Immature natural killer cell (primary cell): Measurements from ENCODE around the gene SIT1. TPM values are rescaled to one million over a fixed set of nuclear protein-coding genes. Genes with fewer than 3 reads are reported as not detected.

Experiments
- DNase-seq, 3 donors: peaks; one replicate each; pipeline ENCODE4 v3.0.0; 2022; ENCODE audit warnings: mixed read lengths in 1 of 3
- H3K27ac Mint-ChIP-seq, 6 donors: one replicate each; pipeline ENCODE4 v1.8.0; 2020; ENCODE audit warnings: mixed read lengths in 6 of 6, mild to moderate bottlenecking in 5 of 6, inconsistent platforms in 4 of 6, moderate library complexity in 3 of 6
- H3K27me3 Mint-ChIP-seq, 3 donors: one replicate each; pipeline ENCODE4 v1.8.0; 2020 to 2021; ENCODE audit warnings: low read depth in 3 of 3, mild to moderate bottlenecking in 3 of 3, mixed read lengths in 3 of 3, moderate library complexity in 3 of 3, inconsistent platforms in 1 of 3
- H3K36me3 Mint-ChIP-seq, 3 donors: one replicate each; pipeline ENCODE4 v1.8.0; 2020; ENCODE audit warnings: mixed read lengths in 3 of 3, inconsistent platforms in 2 of 3, mild to moderate bottlenecking in 2 of 3
- H3K4me1 Mint-ChIP-seq, 2 donors: one replicate each; pipeline ENCODE4 v1.8.0; 2020; ENCODE audit warnings: inconsistent platforms in 2 of 2, mild to moderate bottlenecking in 2 of 2, mixed read lengths in 2 of 2, moderate library complexity in 1 of 2
- H3K4me3 Mint-ChIP-seq, 5 donors: one replicate each; pipeline ENCODE4 v1.8.0; 2020; ENCODE audit warnings: mild to moderate bottlenecking in 5 of 5, mixed read lengths in 5 of 5, inconsistent platforms in 3 of 5, moderate library complexity in 3 of 5
- H3K9me3 Mint-ChIP-seq, 6 donors: one replicate each; pipeline ENCODE4 v1.8.0; 2020; ENCODE audit warnings: mild to moderate bottlenecking in 6 of 6, mixed read lengths in 6 of 6, inconsistent platforms in 4 of 6, moderate library complexity in 3 of 6
- polyA plus RNA-seq, 3 donors: library from polyadenylated mRNA; unstranded; fragments of 300-500 nt; fragmentation: Illumina TruSeq; gene quantifications; one replicate each; pipeline ENCODE4 v1.2.3, GENCODE V29; 2021

Gene SIT1
- polyA plus RNA-seq, 3 donors from 2014 or later = 0.26 to 1.4 (median 0.49) TPM

DNA sequence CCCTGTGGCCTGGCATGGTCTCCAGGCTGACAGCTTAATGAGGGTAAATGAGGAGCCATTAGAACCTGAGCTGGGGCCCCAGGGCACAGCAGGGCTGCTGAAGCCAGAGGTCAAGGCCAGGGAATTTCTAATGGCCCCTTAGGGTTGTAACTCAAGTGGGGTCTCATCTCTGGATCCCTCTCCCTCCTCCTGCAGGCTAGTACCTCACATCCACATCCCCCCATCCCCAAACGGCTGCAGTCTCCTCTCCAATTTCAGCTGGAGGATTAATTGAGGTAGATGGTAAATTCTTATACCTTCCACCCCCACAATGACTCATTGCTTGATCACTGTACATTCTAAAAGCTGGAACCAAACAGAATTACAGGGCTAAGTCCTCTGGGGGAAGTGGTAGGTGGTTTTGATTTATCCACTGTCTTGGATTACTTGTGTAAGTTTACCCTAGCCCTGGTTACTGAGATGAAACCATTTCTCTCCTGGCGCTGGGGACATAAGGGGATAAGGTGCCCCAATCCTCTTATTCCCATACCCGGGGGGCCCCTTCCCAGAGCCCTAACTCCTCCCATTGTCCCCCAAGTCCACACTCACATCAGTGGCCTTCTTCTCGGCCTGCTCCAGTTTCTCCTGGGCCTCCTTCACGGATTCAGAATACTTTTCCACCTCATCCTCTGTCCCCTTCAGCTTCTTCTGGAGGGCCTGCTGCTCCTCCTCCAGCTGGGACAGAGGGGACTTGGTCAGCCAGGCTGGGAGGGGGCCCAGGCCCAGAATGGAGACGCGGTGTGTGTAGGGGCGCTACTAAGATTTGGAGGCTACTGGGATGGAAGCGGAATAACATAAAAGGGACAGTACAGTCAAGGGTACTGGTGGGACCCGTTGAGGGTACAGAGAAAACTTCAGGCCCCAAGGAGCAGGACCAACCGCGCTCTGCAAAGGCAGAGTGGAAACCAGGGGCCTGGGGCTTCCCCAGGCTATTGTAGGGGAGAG, 38.1 kb upstream of the SIT1 start:
- Mint-ChIP-seq H3K36me3 (no peaks in the 10 kb centered on the region), H3K27ac (peak overlapping the region in 3 of 6 donors; percentile 21 to 78 (median 52)), H3K27me3 (peaks cover 2 to 4% (median 3%) of the 10 kb centered on the region in 3 donors), H3K4me1 (peaks cover 13 to 19% of the 10 kb centered on the region in 2 donors), H3K9me3 (no peaks in the 10 kb centered on the region), H3K4me3 (peak overlapping the region; percentile 57 to 81 (median 62))
- DNase-seq = no peak

GRCh38 chr9:35687972-35688557, 37.3 kb upstream of the SIT1 start:
- no peak for DNase-seq
- peaks cover 2 to 4% (median 3%) of the 10 kb centered on the region in 3 donors for H3K27me3 Mint-ChIP-seq
- no peaks in the 10 kb centered on the region for H3K36me3 Mint-ChIP-seq
- H3K4me3 Mint-ChIP-seq = peak overlapping the region in 2 of 5 donors; percentile 33 to 47
- no peak overlapping the region for H3K27ac Mint-ChIP-seq
- no peaks in the 10 kb centered on the region for H3K9me3 Mint-ChIP-seq
- peaks cover 13 to 19% of the 10 kb centered on the region in 2 donors for H3K4me1 Mint-ChIP-seq

DNA sequence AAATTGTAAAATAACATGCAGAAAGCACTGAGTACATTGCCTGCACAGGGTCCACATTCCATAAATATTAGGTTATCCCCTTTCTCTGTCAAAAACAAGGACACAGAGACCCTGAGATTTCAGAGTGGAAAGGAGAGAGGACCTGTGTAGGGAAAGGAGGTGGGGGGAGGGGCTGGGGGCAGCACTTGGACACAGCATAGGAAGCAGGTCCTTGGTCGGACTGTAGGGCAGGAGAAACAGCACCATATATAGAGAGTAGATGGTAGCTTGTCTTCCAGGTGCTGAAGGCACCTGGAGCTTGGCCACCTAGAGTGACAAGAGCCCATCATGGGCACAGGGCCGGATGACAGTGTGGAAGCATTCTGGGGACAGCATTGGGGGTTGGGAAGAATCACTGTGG, 36.6 kb upstream of the SIT1 start:
- Mint-ChIP-seq H3K4me3 (peak overlapping the region in 3 of 5 donors; percentile 18 to 30 (median 29)), H3K27ac (peak overlapping the region in 1 of 6 donors; percentile 1), H3K27me3 (peaks cover 2 to 4% (median 3%) of the 10 kb centered on the region in 3 donors), H3K9me3 (no peaks in the 10 kb centered on the region), H3K36me3 (no peaks in the 10 kb centered on the region), H3K4me1 (peaks cover 13 to 19% of the 10 kb centered on the region in 2 donors)
- no peak for DNase-seq

GRCh38 chr9:35686222-35687203, 35.8 kb upstream of the SIT1 start:
- Mint-ChIP-seq H3K27me3 (peaks cover 2 to 4% (median 3%) of the 10 kb centered on the region in 3 donors), H3K4me1 (peaks cover 6 to 12% of the 10 kb centered on the region in 2 donors), H3K4me3 (peak overlapping the region in 1 of 5 donors; percentile 54), H3K36me3 (no peaks in the 10 kb centered on the region), H3K9me3 (no peaks in the 10 kb centered on the region), H3K27ac (peak overlapping the region in 1 of 6 donors; percentile 50)
- no peak for DNase-seq

DNA sequence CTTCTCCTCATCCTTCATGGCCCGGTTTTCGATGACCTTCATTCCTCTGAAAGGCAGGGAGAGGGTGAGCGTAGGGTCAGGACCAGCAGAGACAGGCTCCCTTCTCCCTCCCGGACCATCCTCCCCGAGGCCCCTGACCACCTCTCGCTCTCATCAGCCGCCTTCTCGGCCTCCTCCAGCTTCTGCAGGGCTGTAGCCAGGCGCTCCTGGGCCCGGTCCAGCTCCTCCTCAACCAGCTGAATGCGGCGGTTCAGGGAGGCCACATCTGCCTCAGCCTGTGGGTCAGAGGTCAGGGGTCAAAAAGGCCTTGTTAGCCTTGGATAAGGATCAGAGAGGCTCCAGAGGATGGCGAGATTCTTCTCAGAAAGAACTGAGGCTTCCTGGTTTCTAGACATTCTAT, 34.8 kb upstream of the SIT1 start:
- H3K9me3 Mint-ChIP-seq = no peaks in the 10 kb centered on the region
- peaks cover 0 to 3% (median 0%) of the 10 kb centered on the region in 3 donors for H3K27me3 Mint-ChIP-seq
- H3K4me1 Mint-ChIP-seq = peaks cover 0 to 5% of the 10 kb centered on the region in 2 donors
- H3K36me3 Mint-ChIP-seq = no peaks in the 10 kb centered on the region
- no peak for DNase-seq
- no peak overlapping the region for H3K4me3 Mint-ChIP-seq
- no peak overlapping the region for H3K27ac Mint-ChIP-seq

GRCh38 chr9:35684921-35685320, 34.2 kb upstream of the SIT1 start:
- Mint-ChIP-seq H3K27ac (no peak overlapping the region), H3K4me3 (no peak overlapping the region), H3K9me3 (no peaks in the 10 kb centered on the region)

DNA sequence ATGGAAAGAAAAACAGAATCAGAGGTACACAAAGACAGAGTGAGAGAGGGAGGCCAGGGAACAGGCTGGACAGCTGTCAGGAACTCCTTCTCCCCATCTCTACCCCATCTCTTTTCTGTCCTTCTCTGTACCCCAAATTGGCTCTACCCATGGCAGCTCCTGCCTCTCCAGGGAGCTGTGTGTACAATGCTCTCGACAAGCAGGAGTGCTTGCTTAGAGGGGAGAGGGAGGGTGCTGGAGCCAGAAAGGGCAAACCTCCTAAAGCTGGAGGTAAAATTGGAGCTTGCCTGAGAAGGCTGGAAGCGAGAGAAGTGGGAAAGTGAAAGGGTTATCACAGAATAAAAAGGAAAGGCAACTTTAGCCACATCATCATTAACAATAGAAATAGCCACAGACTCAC, 32.6 kb upstream of the SIT1 start:
- Mint-ChIP-seq H3K4me3 (no peak overlapping the region), H3K4me1 (no peaks in the 10 kb centered on the region), H3K36me3 (no peaks in the 10 kb centered on the region), H3K9me3 (no peaks in the 10 kb centered on the region), H3K27me3 (peaks cover 0 to 5% (median 5%) of the 10 kb centered on the region in 3 donors), H3K27ac (no peak overlapping the region)
- DNase-seq = no peak

More at GRCh38 chr9:35684921-35685320, 34.2 kb upstream of the SIT1 start:
- no peaks in the 10 kb centered on the region for H3K36me3 Mint-ChIP-seq
- DNase-seq = no peak
- H3K4me1 Mint-ChIP-seq = peaks cover 0 to 5% of the 10 kb centered on the region in 2 donors
- peaks cover 0 to 3% (median under 1%) of the 10 kb centered on the region in 3 donors for H3K27me3 Mint-ChIP-seq

GRCh38 chr9:35682520-35683315, 32.0 kb upstream of the SIT1 start:
- Mint-ChIP-seq H3K27me3 (peaks cover 0 to 5% (median 5%) of the 10 kb centered on the region in 3 donors), H3K4me3 (no peak overlapping the region), H3K36me3 (no peaks in the 10 kb centered on the region), H3K9me3 (no peaks in the 10 kb centered on the region), H3K4me1 (no peaks in the 10 kb centered on the region), H3K27ac (no peak overlapping the region)
- DNase-seq = no peak

- H3K27ac Mint-ChIP-seq = no peak overlapping the region
- no peaks in the 10 kb centered on the region for H3K9me3 Mint-ChIP-seq
Measured at GRCh38 chr9:35682051-35682450, 31.3 kb upstream of the SIT1 start.

GRCh38 chr9:35681341-35682002, 30.7 kb upstream of the SIT1 start:
- Mint-ChIP-seq H3K27me3 (peaks cover under 1 to 5% (median 5%) of the 10 kb centered on the region in 3 donors), H3K4me3 (no peak overlapping the region), H3K9me3 (no peaks in the 10 kb centered on the region), H3K4me1 (peaks cover 1 to 2% of the 10 kb centered on the region in 2 donors), H3K27ac (peak overlapping the region in 2 of 6 donors; percentile 26 to 48), H3K36me3 (no peaks in the 10 kb centered on the region)
- DNase-seq = no peak

More at GRCh38 chr9:35682051-35682450, 31.3 kb upstream of the SIT1 start:
- no peaks in the 10 kb centered on the region for H3K4me1 Mint-ChIP-seq
- peaks cover 0 to 5% (median 5%) of the 10 kb centered on the region in 3 donors for H3K27me3 Mint-ChIP-seq
- DNase-seq = no peak
- H3K4me3 Mint-ChIP-seq = no peak overlapping the region
- no peaks in the 10 kb centered on the region for H3K36me3 Mint-ChIP-seq

DNA sequence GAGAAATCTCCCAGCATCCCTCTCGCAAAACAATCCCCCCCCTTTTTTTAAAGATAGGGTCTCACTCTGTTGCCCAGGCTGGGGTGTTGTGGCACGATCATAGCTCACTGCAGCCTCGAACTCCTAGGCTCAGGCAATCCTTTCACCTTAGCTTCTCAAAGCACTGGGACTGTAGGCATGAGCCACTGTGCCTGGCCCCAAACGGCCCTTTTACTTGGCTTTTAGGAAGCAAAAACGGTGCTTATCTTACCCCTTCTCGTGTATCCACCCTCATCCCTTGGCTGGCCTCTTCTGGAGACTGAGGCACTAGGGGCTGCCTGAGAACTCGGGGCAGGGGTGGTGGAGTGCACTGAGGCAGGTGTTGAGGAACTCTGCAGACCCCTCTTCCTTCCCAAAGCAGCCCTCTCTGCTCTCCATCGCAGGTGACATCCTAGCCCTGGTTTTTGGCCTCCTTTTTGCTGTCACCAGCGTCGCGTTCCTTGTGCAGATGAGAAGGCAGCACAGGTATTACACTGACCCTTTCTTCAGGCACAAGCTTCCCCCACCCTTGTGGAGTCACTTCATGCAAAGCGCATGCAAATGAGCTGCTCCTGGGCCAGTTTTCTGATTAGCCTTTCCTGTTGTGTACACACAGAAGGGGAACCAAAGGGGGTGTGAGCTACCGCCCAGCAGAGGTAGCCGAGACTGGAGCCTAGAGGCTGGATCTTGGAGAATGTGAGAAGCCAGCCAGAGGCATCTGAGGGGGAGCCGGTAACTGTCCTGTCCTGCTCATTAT, 29.8 kb upstream of the SIT1 start:
- no peak overlapping the region for H3K4me3 Mint-ChIP-seq
- no peak for DNase-seq
- H3K36me3 Mint-ChIP-seq = no peaks in the 10 kb centered on the region
- H3K9me3 Mint-ChIP-seq = no peaks in the 10 kb centered on the region
- H3K27ac Mint-ChIP-seq = no peak overlapping the region
- peaks cover 5 to 6% of the 10 kb centered on the region in 2 donors for H3K4me1 Mint-ChIP-seq
- H3K27me3 Mint-ChIP-seq = peaks cover 4 to 6% (median 5%) of the 10 kb centered on the region in 3 donors
